Hepatic stellate cell (primary cell): Measurements from ENCODE around the gene WARS2.

Source experiments
- DNase-seq: peaks from one replicate; pipeline ENCODE4 v3.0.0; 2011; ENCODE audit warnings: low spot score

The WARS2 gene

DNA sequence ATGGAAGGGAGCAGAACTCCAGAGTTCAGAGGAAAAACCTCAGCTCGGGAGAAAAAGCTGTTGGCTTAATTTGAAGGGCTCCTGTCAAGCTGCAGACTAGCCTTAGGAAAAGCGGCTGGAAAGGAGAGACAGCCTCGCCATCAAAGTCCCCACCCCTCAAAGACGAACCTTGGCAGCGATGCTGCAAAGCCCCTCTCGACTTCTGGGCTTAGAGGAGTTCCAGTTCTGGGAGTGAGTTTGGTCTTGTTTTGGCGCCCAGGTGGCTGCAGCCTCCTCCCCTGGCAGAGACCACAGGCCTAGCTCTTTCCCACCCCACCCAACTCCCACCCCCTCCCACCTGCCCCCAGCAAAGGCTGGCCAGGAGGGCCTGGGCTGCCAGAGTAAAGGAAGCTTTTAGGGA, 143.2 kb downstream of the WARS2 start:
- no peak for DNase-seq

DNA sequence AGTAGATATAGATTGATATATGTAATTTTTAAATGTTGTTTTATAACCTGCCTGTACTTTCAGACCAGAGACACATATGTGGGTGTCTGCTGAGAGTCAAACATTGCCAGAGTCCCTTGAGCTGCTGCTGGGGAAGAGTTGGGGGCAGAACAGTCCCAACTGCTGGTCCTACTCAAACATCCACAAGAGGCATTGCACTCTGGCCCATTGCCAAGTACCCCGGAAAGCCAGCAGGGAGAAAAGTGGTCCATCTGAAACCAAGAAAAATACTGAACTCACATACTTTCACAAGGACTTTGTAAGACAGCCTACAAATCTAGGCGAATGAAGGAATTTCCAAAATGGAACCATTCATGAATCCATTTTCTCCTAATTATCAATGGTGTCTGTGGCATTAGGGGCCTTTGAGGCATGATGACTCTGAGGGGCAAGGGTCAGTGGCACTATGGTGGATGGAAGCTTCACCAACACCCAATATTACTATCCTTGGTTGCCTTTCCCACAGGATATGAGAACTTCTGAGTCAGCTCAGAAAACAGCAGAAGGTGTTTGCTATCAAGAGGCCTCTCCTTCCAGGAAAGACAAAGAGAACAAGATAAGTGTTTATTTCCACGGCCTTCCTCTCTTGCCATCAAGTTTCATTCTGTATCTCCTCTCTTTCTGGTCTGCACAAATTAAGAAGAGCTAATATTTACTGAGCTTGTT, 145.0 kb downstream of the WARS2 start:
- no peak for DNase-seq

GRCh38 chr1:118993700-118994026, 146.8 kb downstream of the WARS2 start:
- DNase-seq: no peak

DNA sequence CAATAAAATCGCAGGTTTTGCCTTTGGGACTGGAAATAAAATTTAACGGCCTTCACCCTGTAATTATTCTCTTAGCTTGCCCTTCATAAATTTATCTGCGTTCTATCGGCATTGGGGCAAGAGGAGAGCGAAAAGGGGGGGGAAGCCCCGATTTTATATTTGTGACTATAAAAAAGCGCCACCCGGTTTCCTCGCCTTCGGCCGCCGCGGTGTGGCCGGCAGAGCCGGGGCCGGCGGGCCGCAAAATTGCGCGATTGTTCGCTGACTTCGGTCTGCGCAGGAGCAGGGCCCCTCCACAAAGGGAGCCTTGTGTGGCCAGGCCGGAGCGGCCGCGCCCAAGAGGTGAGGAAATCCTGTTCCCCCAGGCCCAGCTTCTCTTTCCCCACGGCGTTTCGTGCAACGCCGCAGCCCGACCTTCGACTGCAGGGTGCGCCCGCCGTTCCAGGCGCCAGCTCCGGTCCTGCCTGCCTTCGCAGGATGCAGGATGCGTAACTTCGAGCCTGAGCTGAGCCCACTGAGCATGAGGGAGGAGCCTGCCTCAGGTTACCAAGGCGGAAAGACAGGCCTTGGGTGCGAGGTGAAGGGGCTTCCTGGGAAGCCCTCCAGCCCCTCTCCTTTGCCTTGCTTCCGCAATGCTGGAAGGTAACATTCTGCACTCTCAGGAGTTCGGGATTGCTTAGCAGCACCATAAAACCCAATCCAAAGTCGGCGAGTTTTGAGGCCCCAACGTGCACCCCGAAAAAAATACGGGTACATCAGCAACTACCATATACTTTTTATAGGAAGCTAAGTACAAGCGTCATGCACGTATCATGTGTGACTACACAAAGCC, 147.4 kb downstream of the WARS2 start:
- no peak for DNase-seq

- DNase-seq: no peak
These were observed 148.1 kb downstream of the WARS2 start for GRCh38 chr1:118992237-118992825.

DNA sequence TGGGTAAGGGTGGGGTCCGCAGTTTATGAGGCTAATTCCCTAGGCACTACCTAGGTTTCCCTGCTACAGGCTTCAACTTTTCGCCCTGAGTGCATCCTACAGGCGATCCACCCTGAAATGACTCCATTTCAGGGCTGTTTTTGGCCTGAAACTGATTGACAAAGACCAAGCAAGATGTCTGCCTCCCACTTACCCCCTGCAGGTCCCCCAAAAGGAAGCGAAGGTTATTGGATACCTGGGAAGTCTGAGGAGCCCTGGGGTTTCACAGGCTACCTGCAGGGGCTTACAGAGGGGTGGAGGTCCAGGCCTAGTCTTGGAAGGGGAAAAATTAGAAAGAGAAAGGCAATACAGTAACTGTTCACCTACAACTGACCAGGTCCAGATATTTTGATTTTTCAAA, 149.0 kb downstream of the WARS2 start:
- DNase-seq: no peak

DNA sequence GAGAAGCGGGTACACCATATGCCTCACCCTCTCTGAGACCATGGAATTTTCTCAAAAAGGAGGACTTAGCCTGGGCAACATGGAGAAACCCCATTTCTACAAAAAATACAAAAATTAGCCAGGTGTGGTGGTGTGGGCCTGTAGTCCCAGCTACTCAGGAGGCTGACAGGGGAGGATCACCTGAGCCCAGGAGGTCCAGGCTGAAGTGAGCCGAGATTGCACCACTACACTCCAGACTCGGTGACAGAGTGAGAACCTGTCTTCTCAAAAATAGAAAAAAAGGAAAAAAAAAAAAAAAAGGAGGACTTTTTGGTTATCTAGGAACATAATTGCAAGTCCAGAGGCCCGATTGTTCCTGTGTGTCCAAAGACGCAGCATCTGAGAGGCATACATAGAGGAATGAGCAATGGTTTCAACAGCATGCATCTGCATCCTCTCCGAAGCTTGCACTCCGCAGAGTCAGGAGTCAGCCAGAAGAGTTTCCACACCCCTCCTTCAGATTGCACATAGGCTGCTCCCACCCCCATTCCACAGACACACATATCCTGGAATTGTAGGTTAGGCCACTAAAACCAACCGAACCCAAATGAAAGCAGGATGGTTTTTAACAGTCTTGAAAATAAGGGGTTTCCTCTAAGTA, 149.8 kb downstream of the WARS2 start:
- DNase-seq: no peak

DNA sequence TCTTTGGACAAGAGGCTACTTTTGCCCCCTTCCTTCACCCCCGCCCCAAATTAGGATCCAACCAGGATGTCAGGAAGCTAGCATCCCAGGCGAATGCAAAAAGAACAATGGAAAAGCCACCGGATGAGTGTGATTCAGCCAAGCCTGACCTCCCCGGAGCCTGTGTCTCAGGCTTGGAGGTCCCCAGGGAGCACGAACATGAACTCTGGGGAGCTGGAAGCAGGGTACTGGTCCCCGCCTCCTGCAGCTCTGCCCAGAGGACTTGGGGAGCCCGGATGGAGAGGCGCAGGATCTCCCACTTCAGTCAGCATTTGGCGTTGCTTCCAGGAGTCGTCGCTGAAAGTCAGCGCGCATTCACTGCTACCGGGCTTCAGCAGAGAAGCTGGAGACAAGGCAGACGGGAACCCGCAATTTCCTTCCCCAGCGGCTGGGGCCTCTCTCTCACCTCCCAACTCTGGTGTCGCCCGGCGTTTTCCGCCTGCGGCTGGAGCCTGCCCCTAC, 150.5 kb downstream of the WARS2 start:
- DNase-seq: no peak

DNA sequence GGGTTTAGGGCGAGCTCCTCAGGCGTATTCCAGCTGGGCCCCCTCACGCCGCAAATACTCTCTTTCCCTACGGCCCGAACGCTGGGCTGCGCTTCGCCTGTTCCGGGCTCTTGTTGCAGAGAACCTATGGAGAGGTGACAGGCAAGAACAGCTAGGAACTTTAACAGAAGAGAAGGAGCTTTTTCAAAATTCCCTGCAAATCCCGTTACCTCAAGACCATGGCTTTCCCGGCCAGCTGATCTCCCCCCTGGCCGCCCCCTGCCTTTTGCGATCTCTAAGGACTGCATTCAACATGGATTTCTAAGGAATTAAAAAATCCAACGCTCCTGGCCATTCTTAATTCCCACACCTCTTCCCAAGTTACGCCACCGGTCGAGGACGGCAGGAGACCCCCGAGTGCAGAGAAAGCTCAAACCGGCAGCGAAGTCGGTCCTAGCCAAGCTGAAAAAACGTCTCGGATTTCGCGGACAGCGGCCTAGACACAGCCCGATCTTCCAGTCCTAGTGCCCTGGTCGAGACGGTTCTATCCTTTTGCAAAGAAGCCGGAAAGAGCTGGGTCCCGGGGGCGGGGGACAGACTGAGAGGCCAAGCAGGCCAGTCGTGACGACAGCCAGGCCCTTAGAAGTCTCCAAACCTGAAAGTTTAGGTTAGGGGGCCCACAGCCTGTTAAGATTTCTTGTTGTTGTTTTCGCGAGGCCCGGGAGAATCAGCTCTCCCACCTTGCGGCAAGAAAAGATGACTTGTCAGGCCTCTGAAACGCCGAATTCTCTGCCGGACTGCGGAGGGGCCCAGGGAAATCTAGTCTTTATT, 151.2 kb downstream of the WARS2 start:
- no peak for DNase-seq

- DNase-seq: no peak
These were observed 152.1 kb downstream of the WARS2 start, which contains the start of gene TBX15 for GRCh38 chr1:118988186-118989005. Gene TBX15 (minus strand): TSS chr1:118988343. CDS start chr1:118987795, 548 bp downstream.

DNA sequence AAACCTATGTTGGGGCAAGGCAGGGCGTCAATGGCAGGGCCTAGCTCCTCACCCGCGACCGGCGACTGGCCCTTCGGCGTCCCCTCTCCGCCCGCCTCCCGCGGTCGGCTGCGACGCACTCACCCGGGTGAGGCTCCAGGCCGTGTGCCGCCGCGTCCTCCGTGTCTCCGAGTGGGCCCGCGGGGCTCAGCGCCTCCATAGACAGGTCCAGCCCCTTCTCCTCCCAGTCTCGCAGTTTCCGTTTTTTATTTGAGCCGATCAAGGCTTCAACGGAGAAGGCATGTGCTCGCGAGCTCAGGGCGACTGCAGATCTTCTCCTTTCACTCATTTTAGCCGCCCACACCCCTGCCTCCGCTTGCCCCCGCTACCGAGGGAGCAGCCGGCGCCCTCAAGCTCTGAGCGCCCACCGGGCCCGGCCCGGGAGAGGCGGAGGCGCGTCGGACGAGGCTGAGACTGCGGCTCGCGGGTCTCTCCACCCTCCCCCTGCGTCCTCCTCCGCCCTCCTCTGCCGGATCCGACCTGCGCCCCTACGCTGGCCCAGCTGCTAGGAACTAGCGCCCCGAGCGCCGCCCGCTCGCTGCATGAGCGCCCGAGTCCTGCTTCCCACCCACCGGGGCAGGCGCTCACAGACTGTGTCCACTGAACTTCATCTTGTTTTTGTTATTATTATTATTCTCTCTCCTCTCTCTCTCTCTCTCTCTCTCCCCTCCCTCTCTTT, 152.8 kb downstream of the WARS2 start:
- no peak for DNase-seq

DNA sequence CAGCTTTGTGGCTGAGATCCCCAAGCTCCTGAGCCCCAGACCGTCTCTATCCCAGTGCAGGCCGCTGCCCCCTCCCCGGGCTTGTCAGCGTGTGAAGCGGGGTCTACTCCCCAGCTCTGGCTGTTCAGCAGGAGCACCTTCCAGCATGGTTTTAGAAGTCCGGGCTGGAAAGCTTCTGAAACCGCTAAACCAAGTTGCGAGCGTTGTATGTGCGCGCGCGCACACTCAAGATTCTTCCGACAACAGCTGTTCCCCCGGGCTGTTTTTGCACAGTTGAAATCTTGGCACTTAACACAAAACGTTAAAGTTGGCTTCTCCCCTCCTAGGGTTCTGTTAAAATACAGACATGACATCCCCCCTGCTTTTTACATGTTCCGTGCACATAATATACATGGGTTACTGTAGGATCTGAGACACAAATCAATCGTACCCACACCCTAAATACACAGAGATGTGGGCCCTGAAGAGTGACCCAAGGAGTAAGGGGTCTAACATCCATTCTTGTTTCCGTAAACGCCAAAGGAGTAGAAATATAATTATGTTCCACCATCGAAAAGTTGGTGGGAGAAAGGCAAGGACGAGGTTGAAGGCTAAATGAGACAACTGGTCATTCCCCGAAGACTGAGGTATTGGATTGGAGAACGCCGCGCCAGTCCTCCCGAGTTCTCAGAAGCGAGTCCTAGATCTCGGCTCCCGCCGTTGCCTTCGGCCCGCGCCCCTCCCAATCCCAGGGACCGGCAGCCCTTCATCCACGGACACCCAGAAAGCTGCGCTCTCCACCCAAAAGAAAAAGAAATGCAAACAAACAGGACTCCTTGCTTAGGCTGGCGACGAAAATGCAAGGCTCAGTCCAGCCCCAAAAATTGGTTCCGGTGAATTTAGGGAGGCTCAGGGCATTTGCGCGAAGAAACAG, 153.6 kb downstream of the WARS2 start:
- DNase-seq: no peak

GRCh38 chr1:118985640-118986554, 154.6 kb downstream of the WARS2 start:
- no peak for DNase-seq

DNA sequence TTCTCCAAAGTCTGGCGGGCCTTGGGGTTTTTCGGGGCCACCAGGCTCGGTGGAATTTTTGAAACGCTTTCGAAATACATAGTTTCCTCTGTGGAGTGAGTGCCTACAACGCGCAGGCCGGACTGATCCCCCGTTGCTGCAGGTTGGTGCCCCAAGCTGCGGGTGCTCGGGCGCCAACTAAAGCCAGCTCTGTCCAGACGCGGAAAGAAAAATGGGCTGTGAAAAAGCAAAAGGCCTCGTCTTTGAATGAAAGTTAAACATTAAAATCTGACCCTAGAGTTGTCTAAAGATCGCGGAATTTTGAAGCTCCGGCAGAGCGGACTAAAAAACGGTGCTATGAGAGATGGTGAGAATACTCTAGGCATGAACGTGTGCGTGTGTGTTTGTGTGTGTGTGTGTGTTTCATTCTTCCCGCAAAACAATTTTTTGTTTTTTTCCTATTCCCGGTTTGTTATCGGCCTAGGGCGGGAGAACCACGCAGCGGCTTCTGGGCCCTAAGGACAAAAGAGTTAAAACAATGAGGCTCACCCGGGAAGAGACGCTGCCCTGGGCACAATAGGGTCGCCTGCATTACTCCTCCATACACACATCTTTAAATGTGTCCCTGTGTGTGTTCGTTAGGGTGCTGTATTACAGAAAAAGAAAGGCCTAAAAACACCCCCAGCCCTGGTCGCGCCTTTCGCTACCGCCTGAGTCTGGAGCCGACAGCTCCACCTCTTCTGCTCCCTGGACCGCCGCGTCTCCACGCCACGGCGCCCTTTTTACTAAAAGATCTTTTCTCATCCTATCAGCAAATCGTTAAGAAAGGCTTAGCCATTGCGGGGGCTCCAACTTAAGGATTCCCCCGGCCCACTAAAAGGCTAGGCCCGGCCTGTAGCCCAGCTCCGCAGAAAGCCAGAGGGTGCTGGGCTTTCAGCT, 155.5 kb downstream of the WARS2 start:
- DNase-seq: no peak

GRCh38 chr1:118984086-118984721, 156.2 kb downstream of the WARS2 start:
- DNase-seq: no peak

DNA sequence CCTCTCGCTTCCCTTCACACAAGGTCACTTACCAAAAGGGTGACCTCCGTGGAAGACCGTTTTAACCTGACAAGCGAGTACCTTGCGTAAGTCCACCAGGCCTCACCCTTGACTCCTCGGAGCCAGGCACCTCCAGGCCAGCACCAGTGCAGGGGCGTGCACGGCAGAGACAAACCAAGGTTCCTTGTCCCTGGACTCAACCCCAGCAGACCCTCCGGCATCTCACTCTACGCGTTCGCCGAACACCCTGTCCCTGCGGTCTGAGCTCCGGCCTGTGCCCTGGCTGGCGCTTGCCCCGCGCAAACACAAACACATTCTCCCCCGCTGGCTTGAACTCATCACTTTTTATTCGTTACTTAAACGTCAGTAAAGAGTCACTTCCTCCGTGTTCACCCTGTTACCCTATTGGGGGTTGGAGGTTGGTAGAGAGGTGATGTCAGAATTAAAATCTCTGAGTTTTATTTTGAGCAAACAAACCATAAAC, 156.9 kb downstream of the WARS2 start:
- no peak for DNase-seq
